ENCODE data around the gene PRSS12. TPM values are rescaled to one million over a fixed set of nuclear protein-coding genes. Genes with fewer than 3 reads are reported as not detected.
A peak's percentile ranks its signal among the peaks of the same experiment; 100 is the strongest.

PRSS12 gene
- polyA plus RNA-seq, 1 of the 3 experiments (the other 2 are of a cell fraction) = 137 TPM

DNA sequence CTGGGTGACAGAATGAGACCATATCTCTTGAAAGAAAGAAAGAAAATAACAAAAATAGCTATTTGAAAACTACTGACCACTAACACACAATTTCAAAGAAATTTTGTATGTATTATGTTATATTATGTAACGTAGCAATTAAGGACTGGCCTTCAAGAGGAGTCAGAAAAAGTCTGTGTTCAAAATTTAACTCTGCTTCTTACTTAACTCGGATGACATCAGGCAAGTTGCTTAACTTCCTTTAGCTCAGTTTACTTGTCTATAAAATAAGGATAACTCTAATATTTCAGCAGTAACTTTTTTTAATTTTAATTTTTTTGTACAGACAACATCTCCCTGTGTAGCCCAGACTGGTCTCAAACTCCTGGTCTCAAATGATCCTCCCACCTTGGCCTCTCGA lies 14.6 kb upstream of the PRSS12 start:
- no peak for DNase-seq
- H3K36me3 ChIP-seq (replicated peaks in 1 of 2; ENCODE audit: control insufficient read depth in 1 of 2, insufficient read depth in 2 of 2, low read length in 1 of 2) = no peaks in the 10 kb centered on the region
- H3K4me1 ChIP-seq (ENCODE audit: control insufficient read depth in 1 of 2, insufficient read depth in 2 of 2, low read depth in 1 of 2, low read length in 1 of 2) = no peaks in the 10 kb centered on the region; a peak in 1 of 4 replicates
- no peak overlapping the region for H3K4me2 ChIP-seq
- TF ChIP-seq, protein P1, sequence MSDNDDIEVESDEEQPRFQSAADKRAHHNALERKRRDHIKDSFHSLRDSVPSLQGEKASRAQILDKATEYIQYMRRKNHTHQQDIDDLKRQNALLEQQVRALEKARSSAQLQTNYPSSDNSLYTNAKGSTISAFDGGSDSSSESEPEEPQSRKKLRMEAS (IDR thresholded peaks at IDR 0.05; ENCODE audit: low read depth) = no peak
- TF ChIP-seq TAF1 (IDR thresholded peaks at IDR 0.05; ENCODE audit: borderline replicate concordance, low read depth, low read length) (no peak), RAD21 (IDR thresholded peaks at IDR 0.05; ENCODE audit: low read length) (no peak), USF1 (IDR thresholded peaks at IDR 0.05; ENCODE audit: borderline replicate concordance, low read depth) (no peak), USF2 (IDR thresholded peaks at IDR 0.05; ENCODE audit: borderline replicate concordance, low read depth, low read length) (no peak), FOSL2 (IDR thresholded peaks at IDR 0.05; ENCODE audit: borderline replicate concordance, low read depth) (no peak), RCOR1 (IDR thresholded peaks at IDR 0.05; ENCODE audit: low read length) (no peak), POLR2AphosphoS5 (IDR thresholded peaks at IDR 0.05; ENCODE audit: low read depth, low read length) (no peak), IRF3 (IDR thresholded peaks at IDR 0.05; ENCODE audit: low read depth, low read length) (no peak), JUND (IDR thresholded peaks at IDR 0.05) (no peak), TCF12 (IDR thresholded peaks at IDR 0.05) (no peak)
- no peaks in the 10 kb centered on the region for H3K79me2 ChIP-seq (ENCODE audit: insufficient read depth)
- no peak overlapping the region for H3K4me3 ChIP-seq (ENCODE audit: low read depth in 2 of 2, low read length in 1 of 2)
- no peaks in the 10 kb centered on the region for H3K27me3 ChIP-seq (ENCODE audit: insufficient read depth)
- POLR2A ChIA-PET = no interaction called here
- H3K9ac ChIP-seq = no peak overlapping the region
- H4K20me1 ChIP-seq (ENCODE audit: insufficient read depth) = no peaks in the 10 kb centered on the region
- no peak overlapping the region for H3K27ac ChIP-seq (ENCODE audit: low read depth in 2 of 2, low read length in 1 of 2)
- CTCF ChIA-PET = interaction anchor here (0.6 to 1.0 kb wide), 3 partner anchors 15 to 477 kb away, joined by 3 read pairs; partner anchors contain the start of gene PRSS12
- H3F3A ChIP-seq (replicated peaks; ENCODE audit: insufficient read depth) = no peaks in the 10 kb centered on the region
- no peaks in the 10 kb centered on the region for H3K9me3 ChIP-seq
- no peaks in the 10 kb centered on the region for H3K9me2 ChIP-seq
- H2AFZ ChIP-seq (ENCODE audit: low read depth) = no peak overlapping the region
- 93% methylated on average over 3 of the region's 3 CpGs for WGBS (ENCODE audit: low lambda C conversion rate)

DNA sequence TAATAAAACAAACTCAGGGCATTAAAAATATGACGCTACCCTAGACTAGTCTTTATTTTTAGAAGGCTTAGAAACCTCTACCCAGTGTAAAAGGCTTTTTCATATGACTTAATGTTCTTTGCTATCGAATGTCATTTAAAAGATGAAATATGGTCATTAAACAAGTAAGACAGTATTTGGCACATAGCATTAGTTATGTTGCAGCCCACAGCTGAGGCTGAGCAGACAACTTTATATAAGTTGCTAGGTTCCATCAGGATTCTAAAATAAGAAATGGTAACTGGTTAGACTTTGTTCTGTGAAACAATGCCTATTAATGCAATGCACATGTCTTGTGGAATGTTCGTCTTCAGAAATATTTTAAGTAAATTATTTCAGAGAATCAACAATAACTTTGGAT lies 10.4 kb upstream of the PRSS12 start:
- no peak for TF ChIP-seq SIN3A (IDR thresholded peaks at IDR 0.05; ENCODE audit: borderline replicate concordance, low read depth, low read length)
- no peak for TF ChIP-seq ZBTB33 (IDR thresholded peaks at IDR 0.05; ENCODE audit: borderline replicate concordance, low read depth)
- TF ChIP-seq RFX5 (IDR thresholded peaks at IDR 0.05; ENCODE audit: low read length) = no peak
- TF ChIP-seq NFIC (IDR thresholded peaks at IDR 0.05; ENCODE audit: borderline replicate concordance) = no peak
- no peak for TF ChIP-seq POLR2AphosphoS5 (IDR thresholded peaks at IDR 0.05; ENCODE audit: low read depth, low read length)
- no peak for TF ChIP-seq IRF3 (IDR thresholded peaks at IDR 0.05; ENCODE audit: low read depth, low read length)
- no peak for TF ChIP-seq TCF12 (IDR thresholded peaks at IDR 0.05)
- TF ChIP-seq TEAD4 (IDR thresholded peaks at IDR 0.05; ENCODE audit: borderline replicate concordance, insufficient read depth) = no peak
- no peak for TF ChIP-seq RAD21 (IDR thresholded peaks at IDR 0.05; ENCODE audit: low read length)
- no peak for TF ChIP-seq GATA2 (CRISPR knock-in tag; IDR thresholded peaks at IDR 0.05)
- no peak for TF ChIP-seq MXI1 (IDR thresholded peaks at IDR 0.05; ENCODE audit: low read depth, low read length)
- TF ChIP-seq SMC3 (IDR thresholded peaks at IDR 0.05; ENCODE audit: low read depth, low read length) = no peak
- TF ChIP-seq, protein P2, sequence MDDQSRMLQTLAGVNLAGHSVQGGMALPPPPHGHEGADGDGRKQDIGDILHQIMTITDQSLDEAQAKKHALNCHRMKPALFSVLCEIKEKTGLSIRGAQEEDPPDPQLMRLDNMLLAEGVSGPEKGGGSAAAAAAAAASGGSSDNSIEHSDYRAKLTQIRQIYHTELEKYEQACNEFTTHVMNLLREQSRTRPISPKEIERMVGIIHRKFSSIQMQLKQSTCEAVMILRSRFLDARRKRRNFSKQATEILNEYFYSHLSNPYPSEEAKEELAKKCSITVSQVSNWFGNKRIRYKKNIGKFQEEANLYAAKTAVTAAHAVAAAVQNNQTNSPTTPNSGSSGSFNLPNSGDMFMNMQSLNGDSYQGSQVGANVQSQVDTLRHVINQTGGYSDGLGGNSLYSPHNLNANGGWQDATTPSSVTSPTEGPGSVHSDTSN (IDR thresholded peaks at IDR 0.05) = no peak
- TF ChIP-seq YY1 (IDR thresholded peaks at IDR 0.05; ENCODE audit: low read depth) = no peak
- H3K79me2 ChIP-seq (ENCODE audit: insufficient read depth) = no peaks in the 10 kb centered on the region
- no peaks in the 10 kb centered on the region for H3K27me3 ChIP-seq (ENCODE audit: insufficient read depth)
- H3K27ac ChIP-seq (ENCODE audit: low read depth in 2 of 2, low read length in 1 of 2) = peak overlapping the region in 1 of 2 experiments; percentile 14; a peak in 1 of 4 replicates
- no peaks in the 10 kb centered on the region for H4K20me1 ChIP-seq (ENCODE audit: insufficient read depth)
- POLR2A ChIA-PET = interaction anchor here (0.9 kb wide), 1 partner anchor 11 kb away, joined by 4 read pairs; the partner anchor contains the start of gene PRSS12
- H3F3A ChIP-seq (replicated peaks; ENCODE audit: insufficient read depth) = no peaks in the 10 kb centered on the region
- H3K9ac ChIP-seq = no peak overlapping the region
- no peak for DNase-seq
- H2AFZ ChIP-seq (ENCODE audit: low read depth) = no peak overlapping the region
- CTCF ChIA-PET = interaction anchor here (0.9 to 2.5 kb wide), 3 partner anchors 10 to 26 kb away, joined by 3 to 11 read pairs (median 3); partner anchors contain the start of gene PRSS12
- no peaks in the 10 kb centered on the region for H3K9me2 ChIP-seq
- H3K4me2 ChIP-seq = no peak overlapping the region
- no peaks in the 10 kb centered on the region for H3K9me3 ChIP-seq
- 76% methylated on average over 3 of the region's 3 CpGs for WGBS (ENCODE audit: low lambda C conversion rate)
- no peaks in the 10 kb centered on the region for H3K36me3 ChIP-seq (replicated peaks in 1 of 2; ENCODE audit: control insufficient read depth in 1 of 2, insufficient read depth in 2 of 2, low read length in 1 of 2)
- no peak overlapping the region for H3K4me3 ChIP-seq (ENCODE audit: low read depth in 2 of 2, low read length in 1 of 2)
- no peaks in the 10 kb centered on the region; a peak in 1 of 4 replicates for H3K4me1 ChIP-seq (ENCODE audit: control insufficient read depth in 1 of 2, insufficient read depth in 2 of 2, low read depth in 1 of 2, low read length in 1 of 2)
